Mucosa of stomach (tissue), 1 donor: ENCODE results near the gene FKTN.

Experiments used
- H3K27me3 ChIP-seq: one replicate; pipeline ENCODE4 v1.7.0; 2013; ENCODE audit warnings: mild to moderate bottlenecking, low read length; ENCODE audit not compliant: control insufficient read depth, insufficient read depth
- H3K36me3 ChIP-seq: one replicate; pipeline ENCODE4 v1.7.0; 2013; ENCODE audit warnings: low read length; ENCODE audit not compliant: control insufficient read depth, insufficient read depth
- H3K4me1 ChIP-seq: one replicate; pipeline ENCODE4 v1.7.0; 2013; ENCODE audit warnings: mild to moderate bottlenecking, low read length; ENCODE audit not compliant: control insufficient read depth, insufficient read depth
- H3K4me3 ChIP-seq: one replicate; pipeline ENCODE4 v1.7.0; 2013; ENCODE audit warnings: low read length
- H3K9ac ChIP-seq: one replicate; pipeline ENCODE4 v1.7.0; 2013; ENCODE audit warnings: mild to moderate bottlenecking, low read length, moderate library complexity
- H3K9me3 ChIP-seq: one replicate; pipeline ENCODE4 v1.7.0; 2013; ENCODE audit warnings: mild to moderate bottlenecking, low read length, moderate library complexity; ENCODE audit not compliant: control insufficient read depth
- donor health status: Pancreatic carcinoma.

Gene FKTN

DNA sequence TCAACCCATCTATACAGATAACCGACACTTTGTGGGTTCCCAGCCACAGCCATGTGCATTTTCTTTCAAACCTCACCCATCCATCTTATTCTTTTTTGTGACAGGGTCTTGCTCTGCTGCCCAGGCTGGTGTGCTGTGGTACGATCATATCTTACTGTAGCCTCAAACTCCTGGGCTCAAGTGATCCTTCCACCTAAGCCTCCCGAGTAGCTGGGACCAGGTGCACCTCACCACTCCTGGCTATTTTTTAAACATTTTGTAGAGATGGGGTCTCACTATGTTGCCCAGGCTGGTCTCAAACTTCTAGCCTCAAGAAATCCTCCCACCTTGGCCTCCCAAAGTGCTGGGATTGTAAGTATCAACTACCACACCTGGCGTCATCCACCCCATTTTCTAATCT is 129.0 kb downstream of the FKTN start:
- Histone ChIP-seq H3K27me3 (no peaks in the 10 kb centered on the region), H3K4me3 (no peak overlapping the region), H3K9ac (no peak overlapping the region), H3K9me3 (no peaks in the 10 kb centered on the region), H3K4me1 (no peaks in the 10 kb centered on the region), H3K36me3 (no peaks in the 10 kb centered on the region)
